ENCODE measurements around the gene PLAAT2. TPM values are rescaled to one million over a fixed set of nuclear protein-coding genes. Genes with fewer than 3 reads are reported as not detected.

PLAAT2 gene
- total RNA-seq, 2 experiments from 2014 or later = 0.73 to 1.3 TPM

- DNase-seq = no peak
- CTCF ChIA-PET = interaction anchor here (1.2 to 2.3 kb wide), 3 partner anchors 26 to 123 kb away, joined by 3 to 8 read pairs (median 4); no protein-coding TSS in a partner anchor
Measured at GRCh38 chr11:63516109-63516508, 47.1 kb downstream of the PLAAT2 start.

GRCh38 chr11:63512816-63513215, 50.4 kb downstream of the PLAAT2 start:
- no peak overlapping the region for H3K27ac Mint-ChIP-seq
- no peaks in the 10 kb centered on the region for H3K9me3 Mint-ChIP-seq (ENCODE audit: low read depth)
- H3K27me3 Mint-ChIP-seq = no peaks in the 10 kb centered on the region
- CTCF ChIA-PET = no interaction called here
- peaks cover 1% of the 10 kb centered on the region for H3K4me1 Mint-ChIP-seq
- H3K36me3 Mint-ChIP-seq = no peaks in the 10 kb centered on the region
- no peak overlapping the region for H3K4me3 Mint-ChIP-seq
- DNase-seq = no peak
- no peak for ATAC-seq

More at GRCh38 chr11:63516109-63516508, 47.1 kb downstream of the PLAAT2 start:
- ATAC-seq = no peak
- H3K4me3 Mint-ChIP-seq = no peak overlapping the region
- no peaks in the 10 kb centered on the region for H3K36me3 Mint-ChIP-seq
- peaks cover 15% of the 10 kb centered on the region for H3K4me1 Mint-ChIP-seq
- H3K27ac Mint-ChIP-seq = no peak overlapping the region
- H3K9me3 Mint-ChIP-seq (ENCODE audit: low read depth) = no peaks in the 10 kb centered on the region
- H3K27me3 Mint-ChIP-seq = no peaks in the 10 kb centered on the region

GRCh38 chr11:63511048-63511748, 52.0 kb downstream of the PLAAT2 start:
- no peaks in the 10 kb centered on the region for H3K9me3 Mint-ChIP-seq (ENCODE audit: low read depth)
- ATAC-seq = no peak
- H3K36me3 Mint-ChIP-seq = no peaks in the 10 kb centered on the region
- no peaks in the 10 kb centered on the region for H3K4me1 Mint-ChIP-seq
- no peaks in the 10 kb centered on the region for H3K27me3 Mint-ChIP-seq
- H3K27ac Mint-ChIP-seq = no peak overlapping the region
- no peak for DNase-seq
- CTCF ChIA-PET = interaction anchor here (1.0 kb wide), 1 partner anchor 33 kb away, joined by 3 read pairs; no protein-coding TSS in a partner anchor
- no peak overlapping the region for H3K4me3 Mint-ChIP-seq

GRCh38 chr11:63510360-63511047, 52.7 kb downstream of the PLAAT2 start:
- ATAC-seq (no peak), DNase-seq (no peak)
- Mint-ChIP-seq H3K36me3 (no peaks in the 10 kb centered on the region), H3K4me3 (no peak overlapping the region), H3K27me3 (no peaks in the 10 kb centered on the region), H3K4me1 (peaks cover 5% of the 10 kb centered on the region), H3K27ac (no peak overlapping the region), H3K9me3 (ENCODE audit: low read depth) (no peaks in the 10 kb centered on the region)
- CTCF ChIA-PET = no interaction called here

GRCh38 chr11:63508745-63509144, 54.4 kb downstream of the PLAAT2 start:
- ATAC-seq = no peak
- no peaks in the 10 kb centered on the region for H3K9me3 Mint-ChIP-seq (ENCODE audit: low read depth)
- CTCF ChIA-PET = interaction anchor here (0.7 to 1.7 kb wide), 7 partner anchors 18 to 154 kb away, joined by 3 to 13 read pairs (median 3); partner anchors contain the start of genes PLAAT4 and PLAAT5

GRCh38 chr11:63508009-63508408, 55.2 kb downstream of the PLAAT2 start:
- CTCF ChIA-PET = interaction anchor here (0.6 to 1.7 kb wide), 10 partner anchors 16 to 155 kb away, joined by 3 to 13 read pairs (median 4); partner anchors contain the start of genes PLAAT2, PLAAT4 and PLAAT5
- Mint-ChIP-seq H3K36me3 (no peaks in the 10 kb centered on the region), H3K27ac (no peak overlapping the region), H3K4me3 (no peak overlapping the region), H3K27me3 (no peaks in the 10 kb centered on the region), H3K4me1 (peaks cover 5% of the 10 kb centered on the region), H3K9me3 (ENCODE audit: low read depth) (no peaks in the 10 kb centered on the region)
- DNase-seq = peak; percentile 50
- peak; percentile 49 for ATAC-seq

More at GRCh38 chr11:63508745-63509144, 54.4 kb downstream of the PLAAT2 start:
- Mint-ChIP-seq H3K36me3 (no peaks in the 10 kb centered on the region), H3K4me3 (no peak overlapping the region), H3K27me3 (no peaks in the 10 kb centered on the region), H3K4me1 (peaks cover 5% of the 10 kb centered on the region), H3K27ac (no peak overlapping the region)
- no peak for DNase-seq

GRCh38 chr11:63507511-63507910, 55.7 kb downstream of the PLAAT2 start:
- Mint-ChIP-seq H3K27me3 (no peaks in the 10 kb centered on the region), H3K27ac (no peak overlapping the region), H3K4me3 (no peak overlapping the region), H3K36me3 (no peaks in the 10 kb centered on the region), H3K4me1 (peaks cover 5% of the 10 kb centered on the region), H3K9me3 (ENCODE audit: low read depth) (no peaks in the 10 kb centered on the region)
- ATAC-seq (no peak), DNase-seq (no peak)
- CTCF ChIA-PET = interaction anchor here (0.6 to 1.7 kb wide), 9 partner anchors 15 to 209 kb away, joined by 3 to 13 read pairs (median 4); partner anchors contain the start of genes PLAAT2 and PLAAT5

GRCh38 chr11:63506876-63507275, 56.3 kb downstream of the PLAAT2 start:
- H3K27ac Mint-ChIP-seq = no peak overlapping the region
- H3K4me1 Mint-ChIP-seq = peaks cover 5% of the 10 kb centered on the region
- H3K9me3 Mint-ChIP-seq (ENCODE audit: low read depth) = no peaks in the 10 kb centered on the region
- no peaks in the 10 kb centered on the region for H3K27me3 Mint-ChIP-seq
- no peak for ATAC-seq
- H3K36me3 Mint-ChIP-seq = no peaks in the 10 kb centered on the region
- CTCF ChIA-PET = interaction anchor here (0.7 to 1.7 kb wide), 5 partner anchors 15 to 209 kb away, joined by 4 to 13 read pairs (median 7); partner anchors contain the start of gene PLAAT2
- DNase-seq = no peak
- H3K4me3 Mint-ChIP-seq = no peak overlapping the region

GRCh38 chr11:63505857-63506528, 57.2 kb downstream of the PLAAT2 start, which contains the start of gene LGALS12:
LGALS12 (plus strand) TSS chr11:63506084; CDS start chr11:63506459, 375 bp downstream.
- CTCF ChIA-PET = interaction anchor here (0.6 to 1.0 kb wide), 4 partner anchors 27 to 483 kb away, joined by 3 read pairs; no protein-coding TSS in a partner anchor
- DNase-seq (no peak), ATAC-seq (no peak)
- no peaks in the 10 kb centered on the region for H3K27me3 Mint-ChIP-seq
- no peaks in the 10 kb centered on the region for H3K9me3 Mint-ChIP-seq (ENCODE audit: low read depth)
- H3K36me3 Mint-ChIP-seq = no peaks in the 10 kb centered on the region
- no peak within 1 kb of the TSS for H3K27ac Mint-ChIP-seq
- H3K4me1 Mint-ChIP-seq = peaks cover 5% of the 10 kb centered on the region
- H3K4me3 Mint-ChIP-seq = no peak within 1 kb of the TSS

- no peak overlapping the region for H3K27ac Mint-ChIP-seq
- peaks cover 7% of the 10 kb centered on the region for H3K9me3 Mint-ChIP-seq (ENCODE audit: low read depth)
- CTCF ChIA-PET = interaction anchor here (0.6 to 1.0 kb wide), 4 partner anchors 10 to 482 kb away, joined by 3 read pairs; no protein-coding TSS in a partner anchor
- H3K27me3 Mint-ChIP-seq = no peaks in the 10 kb centered on the region
- no peak for ATAC-seq
- peaks cover 6% of the 10 kb centered on the region for H3K36me3 Mint-ChIP-seq
- no peak for DNase-seq
- peaks cover 5% of the 10 kb centered on the region for H3K4me1 Mint-ChIP-seq
- H3K4me3 Mint-ChIP-seq = no peak overlapping the region
Measured at GRCh38 chr11:63504933-63505586, 58.1 kb downstream of the PLAAT2 start.

GRCh38 chr11:63504054-63504453, 59.1 kb downstream of the PLAAT2 start:
- peaks cover 10% of the 10 kb centered on the region for H3K9me3 Mint-ChIP-seq (ENCODE audit: low read depth)
- CTCF ChIA-PET = no interaction called here
- no peak overlapping the region for H3K27ac Mint-ChIP-seq
- H3K27me3 Mint-ChIP-seq = no peaks in the 10 kb centered on the region
- DNase-seq = no peak
- no peak overlapping the region for H3K4me3 Mint-ChIP-seq
- H3K36me3 Mint-ChIP-seq = peaks cover 9% of the 10 kb centered on the region
- ATAC-seq = no peak
- peaks cover 5% of the 10 kb centered on the region for H3K4me1 Mint-ChIP-seq

- Mint-ChIP-seq H3K4me3 (no peak overlapping the region), H3K27me3 (no peaks in the 10 kb centered on the region), H3K9me3 (ENCODE audit: low read depth) (peaks cover 10% of the 10 kb centered on the region), H3K27ac (no peak overlapping the region), H3K4me1 (peaks cover 5% of the 10 kb centered on the region), H3K36me3 (peaks cover 9% of the 10 kb centered on the region)
- no peak for DNase-seq
- CTCF ChIA-PET = no interaction called here
- no peak for ATAC-seq
Measured at GRCh38 chr11:63503492-63503891, 59.7 kb downstream of the PLAAT2 start.

Data from activated CD8-positive, alpha-beta memory T cell treated with anti-CD3 and anti-CD28 coated beads, Interleukin-2, amount 10 ng/mL, durations not matched to agents 7 days and 5 days (primary cell).